Vagina (tissue), 2 donors: ENCODE measurements around the gene AP4E1.

Experiments used
- CTCF ChIP-seq, 3 experiments: fragments of 450-650 bp in 2 of 3; fragments of 200-600 bp in 1 of 3; sonication (generic) in 1 of 3; IDR thresholded peaks; one replicate each; pipeline ENCODE4 v1.5.1; 2017 to 2019; ENCODE audit warnings: antibody characterized with exemption in 3 of 3, mild to moderate bottlenecking in 2 of 3, moderate library complexity in 2 of 3
- POLR2A ChIP-seq, 2 donors: fragments of 450-650 bp; IDR thresholded peaks; one replicate each; pipeline ENCODE4 v1.6.1; 2017; ENCODE audit warnings: antibody characterized with exemption in 2 of 2, mild to moderate bottlenecking in 2 of 2, moderate library complexity in 2 of 2
- POLR2AphosphoS5 ChIP-seq, 2 donors: sonication (generic); formaldehyde crosslinking; IDR thresholded peaks; one replicate each; pipeline ENCODE4 v1.9.0; 2017; ENCODE audit warnings: antibody characterized with exemption in 2 of 2, mild to moderate bottlenecking in 2 of 2, low read depth in 1 of 2; ENCODE audit not compliant: insufficient read depth in 1 of 2

GRCh38 chr15:51006336-51006985, 98.0 kb downstream of the AP4E1 start:
- TF ChIP-seq POLR2A (IDR thresholded peaks at IDR 0.05) (no peak), CTCF (IDR thresholded peaks at IDR 0.05) (no peak), POLR2AphosphoS5 (IDR thresholded peaks at IDR 0.05; ENCODE audit: insufficient read depth in 1 of 2, low read depth in 1 of 2) (no peak)
